Measurements from ENCODE around the gene ZNF579. TPM values are rescaled to one million over a fixed set of nuclear protein-coding genes. Genes with fewer than 3 reads are reported as not detected.

Gene ZNF579
- total RNA-seq, 2 experiments from 2014 or later, result 6.7 to 7.1 TPM

- ATAC-seq (ENCODE audit: poor library complexity), result no peak
Observed at GRCh38 chr19:55541091-55541490, 39.6 kb downstream of the ZNF579 start.

GRCh38 chr19:55540619-55541018 is 40.0 kb downstream of the ZNF579 start:
- Histone ChIP-seq H3K4me1 (ENCODE audit: insufficient read depth, low read length) (no peaks in the 10 kb centered on the region), H3K36me3 (ENCODE audit: insufficient read depth, low read length) (no peaks in the 10 kb centered on the region), H3K9me3 (ENCODE audit: control insufficient read depth in 1 of 2, insufficient read depth in 1 of 2, low read length in 2 of 2) (peaks cover 0 to 4% of the 10 kb centered on the region in 2 experiments), H3K27ac (ENCODE audit: low read depth in 1 of 2, low read length in 2 of 2) (no peak overlapping the region), H3K27me3 (ENCODE audit: control insufficient read depth in 1 of 2, insufficient read depth in 2 of 2, low read length in 2 of 2) (peaks cover 2 to 6% of the 10 kb centered on the region in 2 experiments), H3K4me3 (ENCODE audit: low read length) (no peak overlapping the region)
- H3K4me1 Mint-ChIP-seq (ENCODE audit: low read depth), result no peaks in the 10 kb centered on the region
- DNase-seq (no peak), ATAC-seq (ENCODE audit: poor library complexity) (no peak)
- intact Hi-C loops (cut with DNase I, micrococcal nuclease), result no loop called here
- CTCF ChIA-PET, result no interaction called here
- no peak for TF ChIP-seq CTCF (IDR thresholded peaks at IDR 0.05)
- POLR2A ChIA-PET, result no interaction called here
- no peak overlapping the region for H3K27ac Mint-ChIP-seq
- H3K36me3 Mint-ChIP-seq (ENCODE audit: low read depth), result no peaks in the 10 kb centered on the region
- H3K4me3 Mint-ChIP-seq, result no peak overlapping the region
- no peaks in the 10 kb centered on the region for H3K9me3 Mint-ChIP-seq
- peaks cover 9% of the 10 kb centered on the region for H3K27me3 Mint-ChIP-seq

More at GRCh38 chr19:55541091-55541490, 39.6 kb downstream of the ZNF579 start:
- ChIA-PET POLR2A (no interaction called here), CTCF (no interaction called here)
- Histone ChIP-seq H3K9me3 (ENCODE audit: control insufficient read depth in 1 of 2, insufficient read depth in 1 of 2, low read length in 2 of 2) (peaks cover 0 to 4% of the 10 kb centered on the region in 2 experiments), H3K4me1 (ENCODE audit: insufficient read depth, low read length) (no peaks in the 10 kb centered on the region), H3K36me3 (ENCODE audit: insufficient read depth, low read length) (no peaks in the 10 kb centered on the region), H3K27ac (ENCODE audit: low read depth in 1 of 2, low read length in 2 of 2) (no peak overlapping the region), H3K4me3 (ENCODE audit: low read length) (no peak overlapping the region), H3K27me3 (ENCODE audit: control insufficient read depth in 1 of 2, insufficient read depth in 2 of 2, low read length in 2 of 2) (peaks cover 2 to 10% of the 10 kb centered on the region in 2 experiments)
- Mint-ChIP-seq H3K27me3 (peaks cover 13% of the 10 kb centered on the region), H3K27ac (no peak overlapping the region), H3K4me3 (no peak overlapping the region), H3K36me3 (ENCODE audit: low read depth) (no peaks in the 10 kb centered on the region), H3K9me3 (no peaks in the 10 kb centered on the region), H3K4me1 (ENCODE audit: low read depth) (no peaks in the 10 kb centered on the region)
- no peak for TF ChIP-seq CTCF (IDR thresholded peaks at IDR 0.05)
- intact Hi-C loops (cut with DNase I, micrococcal nuclease), result no loop called here
- DNase-seq, result no peak

GRCh38 chr19:55539090-55539984 is 41.3 kb downstream of the ZNF579 start:
- H3K27me3 Mint-ChIP-seq, result peaks cover 6% of the 10 kb centered on the region
- ATAC-seq (ENCODE audit: poor library complexity), result no peak
- CTCF ChIA-PET, result no interaction called here

More at GRCh38 chr19:55539090-55539984, 41.3 kb downstream of the ZNF579 start:
- Histone ChIP-seq H3K36me3 (ENCODE audit: insufficient read depth, low read length) (no peaks in the 10 kb centered on the region), H3K27me3 (ENCODE audit: control insufficient read depth in 1 of 2, insufficient read depth in 2 of 2, low read length in 2 of 2) (no peaks in the 10 kb centered on the region), H3K9me3 (ENCODE audit: control insufficient read depth in 1 of 2, insufficient read depth in 1 of 2, low read length in 2 of 2) (no peaks in the 10 kb centered on the region), H3K4me1 (ENCODE audit: insufficient read depth, low read length) (no peaks in the 10 kb centered on the region), H3K27ac (ENCODE audit: low read depth in 1 of 2, low read length in 2 of 2) (no peak overlapping the region), H3K4me3 (ENCODE audit: low read length) (no peak overlapping the region)
- no peaks in the 10 kb centered on the region for H3K36me3 Mint-ChIP-seq (ENCODE audit: low read depth)
- POLR2A ChIA-PET, result no interaction called here
- TF ChIP-seq CTCF (IDR thresholded peaks at IDR 0.05), result no peak
- DNase-seq, result no peak
- H3K4me3 Mint-ChIP-seq, result no peak overlapping the region
- intact Hi-C loops (cut with DNase I, micrococcal nuclease), result no loop called here
- H3K27ac Mint-ChIP-seq, result no peak overlapping the region
- no peaks in the 10 kb centered on the region for H3K4me1 Mint-ChIP-seq (ENCODE audit: low read depth)
- no peaks in the 10 kb centered on the region for H3K9me3 Mint-ChIP-seq

Data from CD4-positive, alpha-beta T cell (primary cell).